Right lung (tissue), 5 donors: ENCODE data around the gene RAMP1. TPM values are rescaled to one million over a fixed set of nuclear protein-coding genes. Genes with fewer than 3 reads are reported as not detected.
A peak's percentile ranks its signal among the peaks of the same experiment; 100 is the strongest.

Source experiments
- DNase-seq, 2 donors: peaks; one replicate each; pipeline ENCODE4 v3.0.0-alpha.2; 2013
- polyA plus RNA-seq, 5 donors: library from polyadenylated mRNA; unstranded; fragments of 120-200 nt; gene quantifications; one replicate each; pipeline versions ENCODE4 v1.2.1 to v1.2.3, GENCODE V29; 2013; ENCODE audit warnings: inconsistent platforms in 1 of 5, low replicate concordance in 1 of 5; ENCODE audit not compliant: insufficient read length in 5 of 5, insufficient read depth in 1 of 5

RAMP1 gene
- polyA plus RNA-seq, 5 donors = 6.0 to 18.4 (median 9.0) TPM

DNA sequence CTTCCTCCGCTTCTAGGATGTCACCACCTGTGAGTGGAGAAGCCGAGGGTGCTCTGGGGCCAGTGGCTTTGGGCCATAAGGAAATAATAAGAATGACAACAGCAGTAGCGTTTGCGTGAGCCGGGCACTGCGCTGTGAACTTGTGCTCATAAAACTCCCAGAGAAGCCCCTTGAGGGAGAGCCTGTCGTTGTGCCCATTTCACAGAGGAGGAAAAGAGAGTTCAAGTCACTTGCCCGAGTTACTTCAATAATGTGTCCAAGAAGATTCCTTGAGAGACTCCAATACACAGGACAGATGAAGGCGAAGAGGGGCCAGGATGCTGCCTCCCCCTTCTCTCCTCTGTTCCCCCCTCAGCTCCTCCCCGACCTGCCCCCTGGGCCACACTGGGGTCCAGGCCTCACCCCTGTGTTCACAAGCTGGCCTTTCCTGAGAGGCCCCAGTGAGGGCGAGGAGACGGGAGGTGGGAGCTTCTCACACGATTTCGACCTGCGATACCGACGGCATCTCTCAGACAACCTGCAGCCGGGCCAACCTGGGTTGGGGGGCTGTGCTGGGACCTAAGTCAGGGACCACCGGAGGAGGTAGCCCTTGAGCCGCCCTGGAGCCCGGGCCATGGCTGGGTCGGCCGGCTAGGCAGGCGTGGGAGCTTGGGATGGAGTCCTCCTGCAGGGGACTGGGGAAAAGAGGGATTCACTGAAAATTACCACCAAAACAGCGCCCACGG lies 53.9 kb downstream of the RAMP1 start:
- no peak for DNase-seq

DNA sequence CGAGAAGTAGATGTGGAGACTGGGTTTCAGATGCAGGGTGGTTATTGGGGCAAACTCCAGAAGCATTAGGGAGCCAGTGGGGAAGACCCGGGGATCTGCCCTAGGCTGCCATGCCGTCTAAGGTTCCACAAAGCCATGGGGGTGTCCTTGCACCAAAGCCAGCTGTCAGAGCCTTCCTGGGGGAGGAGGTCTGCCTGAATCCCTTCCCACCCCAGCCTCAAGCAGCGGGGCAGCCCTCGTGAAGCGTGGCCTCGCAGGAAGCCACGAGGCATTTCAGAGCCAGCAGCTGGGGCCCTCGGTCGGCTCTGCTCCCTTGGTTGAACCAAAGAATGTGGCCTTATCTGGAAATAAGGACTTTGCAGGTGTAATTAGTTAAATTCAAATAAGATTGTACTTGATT lies 56.2 kb downstream of the RAMP1 start:
- no peak for DNase-seq

DNA sequence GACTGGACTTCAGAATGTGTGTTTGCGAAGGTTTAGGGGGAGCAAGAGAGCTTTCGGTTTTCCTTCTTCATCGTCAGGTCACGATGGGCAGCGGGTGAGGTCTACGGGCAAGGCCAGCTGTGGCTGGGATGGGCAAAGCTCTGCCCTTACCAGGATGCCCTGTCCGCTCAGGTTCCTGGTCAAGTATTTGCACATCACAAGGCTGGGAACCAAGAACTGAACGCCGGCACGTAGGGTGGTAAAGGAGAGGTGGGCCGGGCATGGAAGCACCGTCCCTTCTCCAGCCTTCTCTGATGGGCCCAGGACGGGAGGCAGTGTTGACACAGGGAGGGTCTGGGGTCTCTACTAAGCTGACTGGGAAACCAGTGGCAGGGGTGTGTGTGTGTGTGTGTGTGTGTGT lies 56.9 kb downstream of the RAMP1 start:
- DNase-seq = no peak

DNA sequence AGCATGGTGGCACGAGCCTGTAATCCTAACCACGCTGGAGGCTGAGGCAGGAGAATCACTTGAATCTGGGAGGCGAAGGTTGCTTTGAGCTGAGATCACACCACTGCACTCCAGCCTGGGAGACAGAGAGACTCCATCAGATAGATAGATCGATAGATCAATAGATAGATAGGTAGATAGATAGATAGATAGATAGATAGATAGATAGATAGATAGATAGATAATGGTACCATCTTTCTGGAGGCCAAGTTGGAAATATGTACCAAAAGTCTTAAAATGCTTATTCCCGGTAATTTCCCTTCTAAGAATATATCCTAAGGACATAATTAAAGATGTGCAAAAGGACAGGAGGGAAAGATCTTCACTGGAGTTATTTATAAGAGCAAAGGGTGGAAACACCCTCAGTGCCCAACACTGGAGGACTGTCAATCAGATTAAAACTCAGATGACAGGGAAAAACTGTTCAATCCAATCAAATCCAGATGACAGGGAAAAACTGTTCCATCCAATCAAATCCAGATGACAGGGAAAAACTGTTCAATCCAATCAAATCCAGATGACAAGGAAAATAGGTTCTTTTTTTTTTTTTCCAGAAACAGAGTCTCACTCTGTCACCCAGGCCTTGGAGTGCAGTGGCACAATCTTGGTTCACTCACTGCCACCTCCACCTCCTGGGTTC lies 58.4 kb downstream of the RAMP1 start:
- no peak for DNase-seq

DNA sequence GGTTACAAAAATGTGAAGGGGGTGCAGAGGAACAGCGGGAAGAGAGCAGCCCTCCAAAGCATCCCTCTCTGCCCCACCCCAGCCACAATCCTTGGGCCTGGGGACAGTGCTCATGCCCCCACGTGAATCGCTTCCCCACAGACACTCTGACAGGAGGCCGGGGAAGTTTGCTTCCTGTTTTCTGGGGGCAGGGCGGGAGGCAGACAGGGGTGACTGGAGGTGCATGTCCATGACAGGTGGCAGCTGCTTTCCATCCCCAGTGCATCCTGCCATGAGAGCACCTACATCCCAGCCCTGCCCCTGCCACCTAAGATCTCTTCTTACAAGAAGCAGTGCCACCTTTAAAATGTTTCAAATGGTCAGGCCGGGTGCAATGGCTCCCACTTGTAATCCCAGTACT lies 60.2 kb downstream of the RAMP1 start:
- DNase-seq = no peak

DNA sequence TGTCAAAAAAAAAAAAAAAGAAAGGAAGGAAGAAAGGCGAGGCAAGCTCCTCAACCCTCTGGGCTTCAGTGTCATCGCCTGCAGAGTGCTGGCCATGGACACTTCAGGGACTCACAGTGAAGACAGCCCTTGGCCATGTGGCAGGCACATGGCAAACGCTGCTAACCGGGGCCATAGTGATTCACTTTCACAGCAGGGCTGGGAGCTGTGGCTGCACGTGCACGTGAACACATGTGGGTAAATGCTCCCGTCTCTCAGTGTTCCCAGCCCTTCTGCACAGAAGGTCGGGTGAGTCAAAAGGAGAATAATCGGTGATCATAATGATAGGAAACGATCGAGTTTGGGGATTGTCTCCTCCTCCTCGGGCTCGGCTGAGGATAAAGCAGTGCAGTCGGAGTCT lies 61.2 kb downstream of the RAMP1 start:
- DNase-seq = no peak

DNA sequence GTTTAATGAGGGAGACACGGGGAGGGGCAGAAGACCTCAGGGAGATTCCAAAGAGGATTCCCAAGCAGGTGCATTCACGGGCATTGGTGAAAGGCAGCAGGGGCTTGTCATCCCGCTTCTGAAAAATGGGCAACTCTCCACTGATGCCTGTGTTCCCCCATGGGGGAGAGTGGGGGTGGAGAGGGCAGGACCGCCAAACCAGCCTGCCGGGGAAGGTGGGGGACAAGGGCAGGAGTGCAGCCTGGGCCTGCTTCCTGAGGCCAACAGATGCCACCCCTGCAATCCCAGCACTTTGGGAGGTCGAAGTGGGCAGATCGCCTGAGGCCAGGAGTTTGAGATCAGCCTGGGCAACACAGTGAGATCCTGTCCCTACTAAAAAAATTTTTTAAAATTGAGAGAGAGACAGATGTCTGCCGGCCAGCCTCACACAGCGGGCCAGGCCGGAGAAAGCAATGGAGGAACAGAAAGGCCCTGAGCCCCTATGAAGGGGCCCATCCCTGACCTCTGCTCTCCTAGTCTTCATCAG lies 62.6 kb downstream of the RAMP1 start:
- DNase-seq = no peak

DNA sequence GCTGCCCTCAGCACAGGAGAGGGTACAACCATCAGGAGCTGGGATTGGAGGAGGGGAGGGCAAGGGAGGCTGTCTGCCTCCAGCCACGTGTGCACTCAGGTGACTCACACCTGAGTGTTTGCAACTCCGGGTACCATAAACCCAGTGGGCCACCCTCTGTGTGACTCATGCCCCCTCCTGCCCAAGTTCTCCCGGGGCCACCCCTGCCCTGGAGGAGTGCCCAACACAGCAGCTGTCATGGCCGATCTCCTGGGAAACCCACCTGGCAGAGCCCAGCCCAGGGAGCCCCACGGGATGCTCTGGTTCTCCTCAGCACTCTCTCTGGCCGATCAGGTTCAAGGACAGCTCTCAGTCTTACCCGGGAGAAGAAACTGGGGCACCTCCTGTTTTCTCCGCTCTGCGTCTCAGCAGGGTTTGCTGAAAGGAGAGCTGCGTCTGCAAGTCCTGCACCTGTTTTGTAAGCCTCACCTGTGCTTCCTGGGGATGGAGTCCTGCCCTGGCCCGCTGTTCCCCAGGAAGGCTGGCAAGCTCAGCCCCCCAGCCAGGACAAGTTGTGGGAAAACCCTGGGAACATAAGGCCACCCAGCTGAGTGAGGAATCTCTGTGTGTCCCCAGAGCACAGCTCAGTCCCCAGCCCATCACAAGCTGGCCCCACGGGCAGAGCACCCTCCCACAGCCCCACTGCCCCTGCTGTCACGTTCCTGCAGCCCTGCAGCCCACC lies 63.4 kb downstream of the RAMP1 start:
- no peak for DNase-seq

DNA sequence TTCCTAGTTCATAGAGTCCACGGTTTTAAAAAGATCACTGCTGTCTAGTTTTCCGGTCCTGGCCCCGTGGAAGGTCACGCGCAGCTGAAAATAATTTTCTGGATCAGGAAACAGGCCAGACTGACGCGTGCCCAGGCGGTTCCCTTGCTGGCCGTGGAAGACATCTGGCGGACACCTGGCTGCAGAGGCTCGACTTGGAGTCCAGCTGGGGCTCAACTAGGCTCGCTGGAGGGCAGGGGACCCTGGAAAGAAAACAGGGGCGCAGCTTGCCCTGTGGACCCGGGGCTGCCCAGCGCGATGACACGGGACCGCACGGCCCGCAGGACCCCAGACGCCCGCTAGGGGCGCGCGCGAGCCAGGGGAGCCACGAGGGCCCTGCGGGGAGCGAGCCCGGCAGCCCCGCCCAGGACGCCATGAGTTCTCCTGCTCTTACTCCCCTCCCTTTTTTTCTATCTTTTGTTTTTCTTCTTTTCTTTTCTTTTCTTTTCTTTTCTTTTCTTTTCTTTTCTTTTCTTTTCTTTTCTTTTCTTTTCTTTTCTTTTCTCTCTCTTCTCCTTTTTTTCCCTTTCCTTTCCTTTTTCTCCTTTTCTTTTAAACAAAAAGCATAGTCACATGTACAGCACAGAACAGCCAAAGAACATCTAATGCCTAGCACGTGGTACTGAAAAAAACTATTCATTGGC lies 64.2 kb downstream of the RAMP1 start:
- DNase-seq = peak; percentile 36 to 39

DNA sequence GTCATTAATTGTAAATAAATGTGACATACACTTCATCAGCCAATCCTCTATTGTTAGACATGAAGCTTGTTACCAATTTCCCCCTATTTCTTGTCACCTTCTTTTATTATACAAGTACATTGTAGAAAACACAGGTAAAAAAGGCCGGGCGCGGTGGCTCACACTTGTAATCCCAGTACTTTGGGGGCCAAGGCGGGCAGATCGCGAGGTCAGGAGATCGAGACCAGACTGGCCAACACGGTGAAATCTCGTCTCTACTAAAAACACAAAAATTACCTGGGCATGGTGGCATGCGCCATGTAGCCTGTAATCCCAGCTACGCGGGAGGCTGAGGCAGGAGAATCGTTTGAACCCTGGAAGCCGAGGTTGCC lies 64.7 kb downstream of the RAMP1 start:
- no peak for DNase-seq

DNA sequence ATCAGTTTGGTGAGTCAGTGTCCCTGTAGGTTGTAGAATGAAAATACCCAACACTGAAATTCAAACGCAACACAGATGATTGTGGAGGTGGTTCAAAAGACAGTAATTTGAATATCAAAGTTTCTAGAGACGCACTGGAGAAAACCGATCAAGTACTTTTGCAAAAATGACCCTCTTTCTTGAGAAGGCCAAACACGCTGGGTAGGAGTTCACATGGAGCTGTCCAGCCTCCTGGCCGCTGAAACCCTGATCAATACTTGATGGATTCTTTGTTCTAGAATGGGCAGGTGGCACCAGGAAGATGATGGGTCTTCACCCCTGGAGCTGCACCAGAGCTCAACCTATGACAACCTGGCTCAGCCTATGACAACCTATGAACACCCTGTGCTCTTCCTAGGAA lies 67.7 kb downstream of the RAMP1 start:
- DNase-seq = no peak

DNA sequence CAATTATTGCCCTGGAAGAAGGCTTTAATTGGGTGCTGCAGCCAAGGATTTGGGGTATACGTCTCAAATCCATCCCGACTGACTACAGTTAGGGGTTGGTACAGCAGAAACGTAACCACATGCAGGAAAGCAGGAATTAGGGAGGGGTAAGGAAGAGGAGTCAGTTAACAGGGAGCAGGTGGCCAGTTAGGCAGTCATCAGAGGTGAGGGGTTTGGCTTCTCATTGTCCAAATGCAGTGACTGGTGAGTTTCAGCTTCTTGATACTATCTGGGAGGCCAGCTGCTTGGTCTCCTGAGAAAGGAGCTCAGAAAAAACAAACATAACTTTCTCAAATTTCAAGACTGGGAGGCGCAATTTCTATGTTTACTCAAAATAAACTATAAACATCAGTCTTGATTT lies 68.6 kb downstream of the RAMP1 start:
- DNase-seq = no peak

DNA sequence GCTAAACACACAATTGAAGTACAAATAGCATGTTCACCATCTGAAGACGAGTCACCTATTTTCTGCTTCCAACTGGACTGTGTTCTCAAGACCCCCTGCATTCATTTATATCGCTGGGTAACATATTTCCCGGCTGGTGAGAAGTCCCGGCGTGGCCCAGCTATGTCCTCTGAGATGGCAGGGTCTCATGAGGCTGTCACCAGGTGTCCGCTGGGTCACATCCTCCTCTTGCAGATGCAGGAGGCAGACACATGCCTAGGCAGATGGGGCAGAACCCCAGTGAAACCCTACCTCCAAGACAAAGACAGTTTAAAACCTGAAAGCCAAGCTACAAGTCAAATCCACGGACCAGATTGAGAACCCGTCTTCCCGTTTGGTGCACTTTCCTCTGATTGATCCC lies 70.6 kb downstream of the RAMP1 start:
- no peak for DNase-seq

DNA sequence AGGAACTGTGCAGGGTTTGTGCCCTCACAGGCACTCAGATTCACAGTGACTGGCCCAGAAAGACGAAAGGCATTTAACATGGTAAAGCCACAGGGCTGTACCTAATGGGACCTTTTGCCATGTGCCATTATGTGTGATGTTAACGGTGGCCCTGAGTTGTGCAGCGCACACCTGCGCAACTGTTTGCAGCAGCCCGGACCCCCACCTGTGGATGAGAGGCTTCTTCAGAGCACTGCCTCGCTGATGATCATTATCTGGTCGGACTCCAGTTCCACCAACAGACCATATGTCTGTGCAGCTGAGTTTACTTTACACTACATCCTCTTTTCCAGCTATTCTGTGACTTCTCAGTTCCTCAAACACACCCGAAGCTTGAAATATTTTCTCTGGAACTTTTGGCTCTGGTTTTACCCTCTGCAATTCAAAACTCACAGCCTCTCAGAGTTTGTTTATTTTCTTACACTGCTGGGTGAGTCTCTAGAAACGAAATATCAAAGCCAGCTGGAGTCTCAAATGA lies 71.8 kb downstream of the RAMP1 start:
- peak; percentile 44 to 59 for DNase-seq

DNA sequence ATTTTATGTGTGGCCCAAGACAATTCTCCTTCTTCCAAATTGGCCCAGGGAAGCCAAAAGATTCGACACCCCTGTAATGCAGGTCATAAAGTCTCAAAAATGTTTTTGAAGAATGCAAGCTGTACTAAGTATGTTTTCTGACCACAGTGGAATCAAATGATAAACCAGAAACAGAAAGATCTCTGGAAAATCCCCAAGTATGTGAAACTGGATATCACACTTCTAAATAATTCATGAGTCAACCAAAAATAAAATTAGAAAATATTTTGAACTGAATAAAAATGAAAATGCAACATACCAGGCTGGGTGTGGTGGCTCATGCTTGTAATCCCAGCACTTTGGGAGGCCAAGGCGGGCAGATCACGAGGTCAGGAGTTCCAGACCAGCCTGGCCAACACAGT lies 73.3 kb downstream of the RAMP1 start:
- peak in 1 of 2 donors; percentile 8 for DNase-seq

DNA sequence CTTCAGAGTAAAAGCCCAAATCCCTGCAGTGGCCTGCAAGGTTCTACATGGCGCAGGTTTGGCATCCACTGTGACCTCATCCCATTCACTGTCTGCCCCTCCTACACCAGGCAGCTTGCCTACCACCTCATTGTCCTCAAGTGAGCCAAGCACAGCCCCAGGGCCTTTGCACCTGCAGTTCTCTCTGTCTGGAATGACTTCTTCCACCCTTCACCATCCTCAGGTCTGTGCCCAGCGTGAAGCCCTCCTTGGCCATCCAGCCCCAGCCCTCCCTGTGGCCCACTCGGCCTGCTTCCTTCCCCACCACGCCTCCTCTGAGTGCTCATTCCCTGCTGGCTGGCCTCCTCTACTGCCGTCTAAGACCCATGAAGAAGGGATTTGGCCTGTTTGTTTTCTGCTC lies 74.8 kb downstream of the RAMP1 start:
- DNase-seq = no peak

DNA sequence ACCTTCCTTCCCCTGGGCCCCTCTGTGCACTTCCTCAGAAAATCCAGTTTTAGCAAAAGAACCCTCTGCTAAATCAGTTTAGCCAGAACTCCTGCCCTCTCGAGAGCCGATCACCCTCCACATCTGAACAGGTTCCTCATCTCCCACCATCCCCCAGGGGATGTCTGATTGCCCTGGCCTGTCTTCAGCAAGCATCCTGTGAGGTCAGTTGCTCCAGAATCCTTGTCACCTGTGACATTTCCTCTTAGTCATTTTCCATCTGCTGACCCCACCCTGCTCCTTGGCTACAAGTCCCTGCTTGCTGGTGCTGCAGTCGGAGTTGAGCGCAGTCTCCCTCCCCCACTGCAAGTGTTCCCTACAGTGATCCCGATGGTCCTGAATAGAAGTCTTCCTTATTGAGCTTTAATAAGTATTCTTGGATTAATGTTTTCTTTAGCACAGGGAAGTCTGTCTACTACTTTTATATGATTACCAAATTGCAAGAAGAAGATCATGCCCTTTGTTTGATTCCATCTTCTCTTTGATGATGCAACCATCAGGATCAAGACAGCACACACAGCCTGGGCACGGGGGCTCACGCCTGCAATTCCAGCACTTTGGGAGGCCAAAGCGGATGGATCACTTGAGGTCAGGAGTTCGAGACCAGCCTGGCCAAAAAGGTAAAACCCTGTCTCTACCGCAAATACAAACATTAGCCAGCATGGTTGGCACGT lies 76.5 kb downstream of the RAMP1 start:
- no peak for DNase-seq

DNA sequence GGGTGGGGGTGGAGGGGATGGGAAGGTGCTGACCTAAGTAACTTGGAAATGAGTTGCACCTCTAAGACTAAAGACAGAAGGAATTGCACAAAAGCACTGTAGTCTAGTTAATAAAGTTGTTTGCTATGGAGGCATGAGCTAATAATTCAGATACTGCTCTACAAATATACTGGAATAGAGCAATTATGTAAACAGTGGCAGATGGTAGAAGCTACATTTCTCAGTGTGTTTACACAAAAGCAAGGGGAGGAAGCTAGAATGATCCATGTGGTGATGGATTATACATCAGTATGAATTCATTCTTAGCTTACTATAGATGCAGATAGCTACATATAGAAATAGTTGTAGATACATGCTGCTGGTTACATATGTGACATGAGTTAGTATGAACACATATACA lies 79.8 kb downstream of the RAMP1 start:
- DNase-seq = no peak

DNA sequence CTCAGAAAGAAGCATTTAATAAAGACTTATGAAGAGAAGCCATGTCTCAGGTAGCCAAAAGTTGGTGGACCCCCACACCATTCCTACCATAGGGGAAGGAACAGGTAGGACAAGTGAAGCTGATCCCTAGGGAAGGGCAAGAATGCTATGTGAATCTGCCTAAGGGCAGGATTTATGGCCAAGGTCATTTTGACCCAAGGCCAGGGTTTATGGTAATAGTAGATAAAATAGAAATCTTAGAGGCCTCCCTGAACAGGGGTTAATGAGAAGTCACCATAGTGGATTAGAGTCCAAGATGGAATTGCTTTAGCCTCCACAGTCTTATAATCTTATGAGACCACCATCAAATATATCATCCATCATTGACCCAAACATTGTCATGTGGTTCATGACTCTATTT lies 81.4 kb downstream of the RAMP1 start:
- no peak for DNase-seq

DNA sequence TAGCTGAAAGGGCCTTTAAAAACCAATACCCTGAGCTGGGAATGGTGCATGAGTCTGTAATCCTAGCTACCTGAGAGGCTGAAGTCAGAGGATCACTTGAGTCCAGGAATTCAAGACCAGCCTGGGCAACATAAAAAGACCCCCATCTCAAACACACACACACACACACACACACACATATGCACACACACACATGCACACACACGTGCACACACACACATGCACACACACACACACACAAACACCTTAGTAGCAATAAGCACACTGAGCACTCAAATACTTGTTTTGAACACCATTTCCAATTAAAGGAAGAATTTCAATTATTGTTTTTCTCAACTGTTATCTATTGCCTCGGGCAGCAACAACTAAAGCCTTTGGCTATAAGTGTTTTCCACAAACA lies 81.8 kb downstream of the RAMP1 start:
- DNase-seq = no peak

DNA sequence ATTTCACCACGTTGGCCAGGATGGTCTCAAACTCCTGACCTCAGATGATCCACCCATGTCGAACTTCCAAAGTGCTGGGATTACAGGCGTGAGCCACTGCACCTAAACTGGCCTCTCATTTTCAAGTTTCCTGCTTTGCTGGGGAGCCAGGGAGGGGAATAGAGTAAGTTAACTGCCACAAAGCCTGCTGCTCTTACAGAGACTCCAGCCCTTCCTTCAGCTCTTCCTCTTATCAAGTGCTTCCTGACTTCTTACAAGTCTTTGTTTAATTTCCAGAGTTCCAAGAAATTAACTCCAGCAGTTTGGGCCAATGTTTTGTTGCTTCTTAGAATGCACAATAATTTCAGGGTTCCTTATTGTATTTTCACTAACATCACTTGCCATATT lies 83.1 kb downstream of the RAMP1 start:
- DNase-seq = no peak
